ENCODE results near the gene PRPSAP1. TPM values are rescaled to one million over a fixed set of nuclear protein-coding genes. Genes with fewer than 3 reads are reported as not detected.
"Not testable (repeated sequence)": the region's sequence is repeated elsewhere in the genome, so short reads cannot be mapped to it uniquely, and the experiment has no call there.

Gene PRPSAP1
- total RNA-seq, 6 experiments from 2014 or later: 32.6 to 37.4 (median 35.1) TPM

DNA sequence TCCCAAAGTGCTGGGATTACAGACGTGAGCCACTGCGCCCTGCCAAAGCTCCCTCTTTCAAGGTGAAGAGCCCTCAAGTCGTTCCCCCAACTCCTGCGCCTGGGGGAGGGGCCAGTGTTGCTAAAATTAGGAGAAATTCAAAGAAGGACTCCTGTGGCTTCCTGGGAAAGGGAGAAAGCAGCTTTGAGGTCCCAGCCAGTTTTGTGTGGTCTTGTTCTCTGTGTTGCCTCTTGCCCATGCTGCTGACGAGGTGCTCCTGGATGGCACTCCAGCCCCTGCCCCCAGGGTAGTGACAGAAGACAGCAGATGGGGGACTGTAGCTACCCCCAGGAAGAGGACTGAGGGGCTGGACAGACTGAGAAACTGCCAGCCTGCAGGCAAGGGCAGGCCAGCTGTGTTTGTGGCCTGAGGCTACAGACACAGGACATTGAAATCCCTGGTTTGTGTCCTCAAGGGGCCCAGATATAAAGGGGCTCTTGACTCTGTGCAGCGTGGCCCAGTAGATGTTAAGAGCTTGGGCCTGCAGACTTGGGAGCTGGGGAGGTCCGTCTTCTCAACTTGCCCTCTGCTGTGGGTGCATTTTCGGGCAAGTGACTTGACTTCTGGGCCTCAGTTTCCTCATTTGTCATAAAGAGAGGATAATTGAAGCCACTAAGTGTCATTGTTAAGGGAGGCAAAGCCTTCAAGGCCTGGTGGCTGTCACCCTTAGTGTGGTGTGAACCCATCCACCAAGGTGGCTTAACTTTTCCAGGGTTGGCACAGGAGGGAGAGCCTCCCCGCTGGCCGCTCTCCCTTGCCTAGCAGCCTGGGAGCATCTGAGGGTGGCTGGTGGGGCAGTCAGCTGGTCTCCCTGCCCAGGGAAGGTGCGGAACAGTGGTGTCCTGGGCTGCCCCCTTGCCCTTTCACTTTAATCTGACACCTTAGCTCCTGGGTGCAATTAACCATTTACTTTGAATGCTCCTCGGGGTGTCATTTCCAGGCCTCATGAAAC is 84.4 kb downstream of the PRPSAP1 start:
- H3K27me3 Mint-ChIP-seq (ENCODE audit: insufficient read depth): peaks cover 8% of the 10 kb centered on the region
- no peak for DNase-seq
- H3K27ac Mint-ChIP-seq: peak overlapping the region; percentile 82
- TF ChIP-seq, protein P1, sequence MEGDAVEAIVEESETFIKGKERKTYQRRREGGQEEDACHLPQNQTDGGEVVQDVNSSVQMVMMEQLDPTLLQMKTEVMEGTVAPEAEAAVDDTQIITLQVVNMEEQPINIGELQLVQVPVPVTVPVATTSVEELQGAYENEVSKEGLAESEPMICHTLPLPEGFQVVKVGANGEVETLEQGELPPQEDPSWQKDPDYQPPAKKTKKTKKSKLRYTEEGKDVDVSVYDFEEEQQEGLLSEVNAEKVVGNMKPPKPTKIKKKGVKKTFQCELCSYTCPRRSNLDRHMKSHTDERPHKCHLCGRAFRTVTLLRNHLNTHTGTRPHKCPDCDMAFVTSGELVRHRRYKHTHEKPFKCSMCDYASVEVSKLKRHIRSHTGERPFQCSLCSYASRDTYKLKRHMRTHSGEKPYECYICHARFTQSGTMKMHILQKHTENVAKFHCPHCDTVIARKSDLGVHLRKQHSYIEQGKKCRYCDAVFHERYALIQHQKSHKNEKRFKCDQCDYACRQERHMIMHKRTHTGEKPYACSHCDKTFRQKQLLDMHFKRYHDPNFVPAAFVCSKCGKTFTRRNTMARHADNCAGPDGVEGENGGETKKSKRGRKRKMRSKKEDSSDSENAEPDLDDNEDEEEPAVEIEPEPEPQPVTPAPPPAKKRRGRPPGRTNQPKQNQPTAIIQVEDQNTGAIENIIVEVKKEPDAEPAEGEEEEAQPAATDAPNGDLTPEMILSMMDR (IDR thresholded peaks at IDR 0.05): no peak
- peak overlapping the region; percentile 20 for H3K4me3 Mint-ChIP-seq
- no peaks in the 10 kb centered on the region for H3K9me3 Mint-ChIP-seq
- peaks cover 32% of the 10 kb centered on the region for H3K4me1 Mint-ChIP-seq (ENCODE audit: low read depth)
- 0 out of 2 replicates have a peak, but pooled peaks cover 4% of the 10 kb centered on the region for H3K36me3 Mint-ChIP-seq (ENCODE audit: low read depth)

DNA sequence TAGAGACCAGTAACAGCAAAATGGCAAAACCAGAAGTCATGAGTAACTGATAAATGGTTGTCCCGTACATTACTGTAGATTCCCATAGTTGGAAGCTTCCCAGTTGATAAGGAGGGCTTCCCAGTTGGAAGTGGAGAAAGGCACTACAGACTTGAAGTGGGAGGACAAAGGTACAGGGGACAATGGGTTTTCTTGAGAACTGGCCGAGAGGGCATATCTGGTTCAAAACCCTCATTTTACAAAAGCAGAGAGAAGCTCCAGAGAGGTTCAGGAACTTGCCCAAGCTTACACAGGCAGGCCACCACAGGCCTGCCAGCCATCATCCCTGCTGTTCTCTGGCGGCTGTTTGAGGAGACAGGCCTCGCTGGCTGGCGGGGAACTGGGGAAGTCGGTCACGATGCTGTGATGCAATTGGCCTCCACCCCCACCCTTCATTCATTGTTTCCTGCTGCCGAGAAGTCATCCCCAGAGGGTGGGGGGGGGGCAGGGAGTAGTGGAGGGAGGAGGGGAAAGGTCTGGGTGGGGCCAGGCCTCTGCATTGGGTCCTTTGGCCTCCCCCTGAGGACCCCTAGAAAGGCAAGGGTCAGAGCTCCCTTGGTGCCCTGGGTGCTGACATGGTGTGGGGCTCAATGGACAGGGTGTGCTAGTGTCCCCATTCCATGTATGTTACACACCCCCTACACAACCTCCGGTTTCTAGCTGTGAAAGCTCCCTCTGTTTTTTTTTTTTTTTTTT is 85.5 kb downstream of the PRPSAP1 start:
- Mint-ChIP-seq H3K27ac (peak overlapping the region; percentile 82), H3K9me3 (no peaks in the 10 kb centered on the region), H3K4me3 (peak overlapping the region; percentile 58), H3K4me1 (ENCODE audit: low read depth) (peaks cover 43% of the 10 kb centered on the region), H3K36me3 (ENCODE audit: low read depth) (0 out of 2 replicates have a peak, but pooled peaks cover 4% of the 10 kb centered on the region), H3K27me3 (ENCODE audit: insufficient read depth) (peaks cover 7% of the 10 kb centered on the region)
- peak; percentile 48 for DNase-seq
- TF ChIP-seq, protein P1 (IDR thresholded peaks at IDR 0.05): no peak

DNA sequence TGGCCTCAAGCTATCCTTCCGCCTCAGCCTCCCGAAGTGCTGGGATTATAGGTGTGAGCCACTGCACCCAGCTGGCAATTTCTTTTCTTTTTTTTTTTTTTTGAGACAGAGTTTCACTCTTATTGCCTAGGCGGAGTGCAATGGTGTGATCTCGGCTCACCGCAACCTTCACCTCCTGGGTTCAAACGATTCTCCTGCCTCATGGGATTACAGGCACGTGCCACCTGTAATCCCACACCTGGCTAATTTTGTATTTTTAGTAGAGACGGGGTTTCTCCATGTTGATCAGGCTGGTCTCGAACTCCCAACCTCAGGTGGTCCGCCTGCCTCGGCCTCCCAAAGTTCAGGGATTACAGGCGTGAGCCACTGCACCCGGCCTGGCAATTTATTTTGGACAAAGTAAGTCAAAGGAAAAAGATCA is 86.1 kb downstream of the PRPSAP1 start:
- H3K27me3 Mint-ChIP-seq (ENCODE audit: insufficient read depth); H3K36me3 Mint-ChIP-seq (ENCODE audit: low read depth); DNase-seq; H3K9me3 Mint-ChIP-seq: not testable (repeated sequence)
- Mint-ChIP-seq H3K27ac (peak overlapping the region; percentile 82), H3K4me3 (peak overlapping the region; percentile 58), H3K4me1 (ENCODE audit: low read depth) (peaks cover 47% of the 10 kb centered on the region)

DNA sequence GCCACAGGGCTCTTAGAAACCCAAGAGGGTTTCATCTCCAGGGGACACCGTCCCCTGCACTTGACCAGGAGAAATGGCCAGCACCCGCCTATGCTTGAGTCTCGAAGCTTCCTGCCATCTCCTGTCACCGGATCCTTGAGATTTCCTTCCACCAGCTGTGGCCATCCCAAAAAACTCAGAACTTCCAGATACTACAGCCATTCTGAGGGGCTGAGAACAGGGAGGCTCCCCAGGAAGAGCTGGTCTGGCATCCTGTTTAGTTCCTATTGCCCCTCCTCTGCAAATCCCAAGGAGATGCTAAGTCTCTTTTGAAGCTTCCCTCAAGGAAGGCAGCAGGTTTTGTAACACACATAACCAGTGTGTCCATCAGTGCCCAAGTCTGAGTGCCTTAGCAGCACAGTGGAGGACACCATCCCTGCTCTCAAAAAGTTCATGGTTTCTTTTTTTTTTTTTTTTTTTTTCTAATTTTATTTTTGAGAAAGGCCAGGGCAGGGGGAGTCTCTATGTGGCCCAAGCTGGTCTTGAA is 86.6 kb downstream of the PRPSAP1 start:
- H3K9me3 Mint-ChIP-seq: no peaks in the 10 kb centered on the region
- H3K4me1 Mint-ChIP-seq (ENCODE audit: low read depth): peaks cover 47% of the 10 kb centered on the region

DNA sequence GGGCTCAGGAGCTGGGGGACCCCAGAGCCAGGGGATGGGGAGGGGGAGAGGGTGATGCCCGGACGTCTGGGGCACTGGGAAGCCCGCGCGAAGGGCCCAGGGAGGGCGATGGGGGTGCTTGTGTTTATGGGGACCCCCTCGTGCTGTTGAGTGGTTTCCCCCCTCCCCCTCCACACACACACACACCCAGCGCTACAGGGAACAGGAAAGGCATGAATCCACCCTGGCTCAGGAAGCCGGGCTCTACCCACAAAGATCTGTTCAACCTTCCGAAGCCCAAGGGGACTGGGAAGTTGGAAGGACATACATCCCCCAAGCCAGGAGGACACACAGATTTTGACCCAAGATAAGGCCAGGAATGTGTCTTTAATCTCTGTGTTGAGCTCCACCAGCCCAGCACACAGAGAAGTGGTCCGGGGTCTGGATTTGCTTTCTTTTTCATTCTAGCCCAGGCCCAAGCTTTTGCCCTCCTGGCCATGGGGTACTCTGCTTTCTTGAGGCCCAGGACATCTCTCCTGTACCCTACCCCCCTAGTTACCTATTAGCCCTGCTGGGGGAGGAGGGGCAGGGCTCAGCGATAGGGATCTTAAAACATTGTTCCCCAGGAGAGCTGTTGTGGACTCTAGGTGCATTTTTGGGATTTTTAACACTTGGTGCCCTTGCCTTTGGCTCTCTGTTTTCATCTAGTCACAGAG is 87.3 kb downstream of the PRPSAP1 start:
- TF ChIP-seq, protein P1 (IDR thresholded peaks at IDR 0.05): no peak
- H3K27me3 Mint-ChIP-seq (ENCODE audit: insufficient read depth): no peaks in the 10 kb centered on the region; the same call in 1 of the 2 replicates
- H3K36me3 Mint-ChIP-seq (ENCODE audit: low read depth): 0 out of 2 replicates have a peak, but pooled peaks cover 4% of the 10 kb centered on the region
- peak overlapping the region; percentile 88 for H3K27ac Mint-ChIP-seq
- peaks cover 47% of the 10 kb centered on the region for H3K4me1 Mint-ChIP-seq (ENCODE audit: low read depth)
- no peak for DNase-seq
- peak overlapping the region; percentile 90 for H3K4me3 Mint-ChIP-seq
- no peaks in the 10 kb centered on the region for H3K9me3 Mint-ChIP-seq

More for the DNA sequence above, 86.6 kb downstream of the PRPSAP1 start:
- Mint-ChIP-seq H3K36me3 (ENCODE audit: low read depth) (0 out of 2 replicates have a peak, but pooled peaks cover 4% of the 10 kb centered on the region), H3K27ac (peak overlapping the region; percentile 88), H3K27me3 (ENCODE audit: insufficient read depth) (no peaks in the 10 kb centered on the region; the same call in 1 of the 2 replicates), H3K4me3 (peak overlapping the region; percentile 90)
- TF ChIP-seq, protein P1 (IDR thresholded peaks at IDR 0.05): no peak
- no peak for DNase-seq

Data from HFFc6 (cell line).